ENCODE data around the gene COQ10A. TPM values are rescaled to one million over a fixed set of nuclear protein-coding genes. Genes with fewer than 3 reads are reported as not detected.

The COQ10A gene
- total RNA-seq, 2 experiments from 2014 or later = 12.8 to 16.7 TPM

GRCh38 chr12:56307221-56307965, 40.7 kb downstream of the COQ10A start:
- Mint-ChIP-seq H3K4me3 (no peak overlapping the region), H3K36me3 (ENCODE audit: low read depth) (peaks cover 24% of the 10 kb centered on the region), H3K4me1 (peaks cover under 1% of the 10 kb centered on the region), H3K27me3 (no peaks in the 10 kb centered on the region), H3K27ac (no peak overlapping the region), H3K9me3 (no peaks in the 10 kb centered on the region)
- ChIA-PET CTCF (no interaction called here), POLR2A (interaction anchor here (3.9 kb wide), 1 partner anchor 52 kb away, joined by 16 read pairs; the partner anchor contains the start of gene STAT2)
- no peak for DNase-seq

GRCh38 chr12:56308714-56309113, 42.0 kb downstream of the COQ10A start:
- no peaks in the 10 kb centered on the region for H3K9me3 Mint-ChIP-seq
- peaks cover 24% of the 10 kb centered on the region for H3K36me3 Mint-ChIP-seq (ENCODE audit: low read depth)
- DNase-seq = no peak
- H3K27me3 Mint-ChIP-seq = no peaks in the 10 kb centered on the region
- H3K4me1 Mint-ChIP-seq = no peaks in the 10 kb centered on the region
- H3K4me3 Mint-ChIP-seq = no peak overlapping the region
- POLR2A ChIA-PET = interaction anchor here (3.9 to 5.3 kb wide), 2 partner anchors 9 to 51 kb away, joined by 16 to 35 read pairs; partner anchors contain the start of genes CS and STAT2
- CTCF ChIA-PET = interaction anchor here (0.7 to 1.2 kb wide), 4 partner anchors 20 to 118 kb away, joined by 3 read pairs; partner anchors contain the start of gene STAT2
- no peak overlapping the region for H3K27ac Mint-ChIP-seq

GRCh38 chr12:56311003-56311402, 44.3 kb downstream of the COQ10A start:
- no peak for DNase-seq
- Mint-ChIP-seq H3K27me3 (no peaks in the 10 kb centered on the region), H3K4me1 (peaks cover 15% of the 10 kb centered on the region), H3K27ac (no peak overlapping the region), H3K4me3 (no peak overlapping the region), H3K36me3 (ENCODE audit: low read depth) (peaks cover 28% of the 10 kb centered on the region), H3K9me3 (no peaks in the 10 kb centered on the region)
- ChIA-PET POLR2A (interaction anchor here (1.0 to 5.3 kb wide), 5 partner anchors 11 to 153 kb away, joined by 3 to 35 read pairs (median 3); partner anchors contain the start of genes CS and STAT2), CTCF (interaction anchor here (0.7 to 2.0 kb wide), 3 partner anchors 53 to 135 kb away, joined by 3 to 6 read pairs (median 5); partner anchors contain the start of genes ANKRD52 and SMARCC2)

GRCh38 chr12:56315249-56315621, 48.5 kb downstream of the COQ10A start:
- Mint-ChIP-seq H3K27ac (peak overlapping the region; percentile 94), H3K4me1 (peaks cover 21% of the 10 kb centered on the region), H3K9me3 (no peaks in the 10 kb centered on the region), H3K36me3 (ENCODE audit: low read depth) (peaks cover 30% of the 10 kb centered on the region), H3K27me3 (no peaks in the 10 kb centered on the region), H3K4me3 (peak overlapping the region; percentile 96)
- CTCF ChIA-PET = interaction anchor here (1.0 to 2.6 kb wide), 8 partner anchors 10 to 149 kb away, joined by 3 to 24 read pairs (median 6); partner anchors contain the start of genes ANKRD52, IL23A and STAT2
- POLR2A ChIA-PET = interaction anchor here (0.9 to 3.8 kb wide), 22 partner anchors 10 to 341 kb away, joined by 3 to 66 read pairs (median 5); partner anchors contain the start of genes COQ10A, IL23A, MYL6B and PAN2
- peak; percentile 31 for DNase-seq

- H3K27ac Mint-ChIP-seq = peak within 1 kb of the TSS; percentile 94
- ChIA-PET POLR2A (interaction anchor here (0.7 to 3.8 kb wide), 28 partner anchors 9 to 498 kb away, joined by 3 to 66 read pairs (median 4); partner anchors contain the start of genes ANKRD52, COQ10A, IL23A and MYL6), CTCF (interaction anchor here (0.6 to 2.6 kb wide), 14 partner anchors 10 to 321 kb away, joined by 3 to 24 read pairs (median 4); partner anchors contain the start of genes ANKRD52, IL23A, RNF41 and SMARCC2)
- peaks cover 21% of the 10 kb centered on the region for H3K4me1 Mint-ChIP-seq
- H3K36me3 Mint-ChIP-seq (ENCODE audit: low read depth) = peaks cover 24% of the 10 kb centered on the region
- no peaks in the 10 kb centered on the region for H3K9me3 Mint-ChIP-seq
- H3K27me3 Mint-ChIP-seq = no peaks in the 10 kb centered on the region
- peak; percentile 94 for DNase-seq
- peak within 1 kb of the TSS; percentile 96 for H3K4me3 Mint-ChIP-seq
Measured at GRCh38 chr12:56315622-56316473, 49.1 kb downstream of the COQ10A start, which contains the start of gene CNPY2. CNPY2 (minus strand) TSS chr12:56315988; CDS start chr12:56315217, 771 bp downstream.

GRCh38 chr12:56317675-56318074, 50.9 kb downstream of the COQ10A start:
- H3K27ac Mint-ChIP-seq = no peak overlapping the region
- no peaks in the 10 kb centered on the region for H3K27me3 Mint-ChIP-seq
- no peak overlapping the region for H3K4me3 Mint-ChIP-seq
- ChIA-PET POLR2A (interaction anchor here (1.2 to 3.8 kb wide), 4 partner anchors 21 to 371 kb away, joined by 3 to 66 read pairs (median 26); partner anchors contain the start of genes IL23A, PTGES3, STAT2 and TIMELESS), CTCF (interaction anchor here (0.9 kb wide), 2 partner anchors 146 to 186 kb away, joined by 3 to 4 read pairs; no protein-coding TSS in a partner anchor)
- no peaks in the 10 kb centered on the region for H3K9me3 Mint-ChIP-seq
- peaks cover 21% of the 10 kb centered on the region for H3K4me1 Mint-ChIP-seq
- DNase-seq = no peak
- H3K36me3 Mint-ChIP-seq (ENCODE audit: low read depth) = peaks cover 23% of the 10 kb centered on the region

Other genes starting within 250 kb of the COQ10A start
- 10 to 100 TPM; 17.6 to 19.4 TPM for gene IKZF4, start 245.9 kb upstream of the COQ10A start, total RNA-seq
- gene RPS26, start 225.0 kb upstream of the COQ10A start, total RNA-seq = 10 to 100 TPM; 30.4 to 35.0 TPM
- gene ERBB3, start 186.8 kb upstream of the COQ10A start, total RNA-seq = 1 to 10 TPM; 2.3 to 2.5 TPM
- gene PA2G4, start 162.4 kb upstream of the COQ10A start, total RNA-seq = 100 to 1,000 TPM; 242 to 243 TPM
- 1,000 to 10,000 TPM; 3,981 to 4,002 TPM for gene RPL41, start 150.3 kb upstream of the COQ10A start, total RNA-seq
- gene ZC3H10, start 148.7 kb upstream of the COQ10A start, total RNA-seq = 10 to 100 TPM in 1 of 2 experiments, 1 to 10 TPM in 1; 8.0 to 10.3 TPM
- gene ESYT1, start 138.7 kb upstream of the COQ10A start, total RNA-seq = 100 to 1,000 TPM; 266 to 279 TPM
- gene MYL6B, start 114.4 kb upstream of the COQ10A start, total RNA-seq = 10 to 100 TPM; 60.4 to 63.2 TPM
- 1,000 to 10,000 TPM; 1,594 to 1,602 TPM for gene MYL6, start 108.6 kb upstream of the COQ10A start, total RNA-seq
- 100 to 1,000 TPM; 133 to 137 TPM for gene SMARCC2, start 77.5 kb upstream of the COQ10A start, total RNA-seq
- gene RNF41, start 45.0 kb upstream of the COQ10A start, total RNA-seq = 10 to 100 TPM; 33.8 to 35.2 TPM
- 10 to 100 TPM; 49.6 to 52.3 TPM for gene NABP2, start 42.6 kb upstream of the COQ10A start, total RNA-seq
- gene SLC39A5, start 36.9 kb upstream of the COQ10A start, total RNA-seq = 1 to 10 TPM in 1 of 2 experiments, under 1 TPM in 1; 0.80 to 1.2 TPM
- gene ANKRD52, start 8.6 kb upstream of the COQ10A start, total RNA-seq = 10 to 100 TPM; 46.4 to 50.1 TPM
- 100 to 1,000 TPM; 188 to 193 TPM for gene CS, start 33.4 kb downstream of the COQ10A start, total RNA-seq
- gene CNPY2, start 49.0 kb downstream of the COQ10A start, total RNA-seq = 10 to 100 TPM; 95.0 to 99.3 TPM
- gene PAN2, start 67.1 kb downstream of the COQ10A start, total RNA-seq = 10 to 100 TPM; 61.3 to 64.2 TPM
- 10 to 100 TPM; 11.0 to 11.7 TPM for gene IL23A, start 71.9 kb downstream of the COQ10A start, total RNA-seq
- 100 to 1,000 TPM; 298 to 304 TPM for gene STAT2, start 93.2 kb downstream of the COQ10A start, total RNA-seq
- not detected for gene APOF, start 95.9 kb downstream of the COQ10A start, total RNA-seq
- 10 to 100 TPM; 44.1 to 45.6 TPM for gene TIMELESS, start 182.5 kb downstream of the COQ10A start, total RNA-seq
- gene MIP, start 187.7 kb downstream of the COQ10A start, total RNA-seq = not detected
- 1 to 10 TPM; 2.9 to 3.1 TPM for gene SPRYD4, start 201.6 kb downstream of the COQ10A start, total RNA-seq
- gene GLS2, start 221.2 kb downstream of the COQ10A start, total RNA-seq = 1 to 10 TPM in 1 of 2 experiments, under 1 TPM in 1; 0.33 to 1.3 TPM